GM19455 (cell line): ENCODE data around the gene BEGAIN.
"Not testable (repeated sequence)": the region's sequence is repeated elsewhere in the genome, so short reads cannot be mapped to it uniquely, and the experiment has no call there.

Source experiments
- ATAC-seq: cut with Tn5 transposase; IDR thresholded peaks from one replicate; pipeline ENCODE4 v1.9.1; 2021; ENCODE audit not compliant: unreplicated experiment

The BEGAIN gene

DNA sequence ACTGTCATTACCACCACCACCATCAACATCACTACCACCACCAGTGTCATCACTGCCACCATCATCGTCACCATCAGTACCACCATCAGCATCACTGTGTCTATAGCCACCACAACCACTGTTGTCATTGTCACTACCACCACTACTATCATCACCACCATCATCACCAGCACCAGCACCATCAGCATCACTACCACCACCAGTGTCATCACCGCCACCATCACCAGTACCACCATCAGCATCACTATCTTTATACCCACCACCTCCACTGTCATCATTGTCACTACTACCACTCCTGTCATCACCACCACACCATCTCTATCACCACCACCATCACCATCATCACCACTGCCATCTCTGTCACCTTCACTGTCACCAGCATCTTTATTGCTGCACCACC lies 60.6 kb downstream of the BEGAIN start:
- ATAC-seq, result no peak

DNA sequence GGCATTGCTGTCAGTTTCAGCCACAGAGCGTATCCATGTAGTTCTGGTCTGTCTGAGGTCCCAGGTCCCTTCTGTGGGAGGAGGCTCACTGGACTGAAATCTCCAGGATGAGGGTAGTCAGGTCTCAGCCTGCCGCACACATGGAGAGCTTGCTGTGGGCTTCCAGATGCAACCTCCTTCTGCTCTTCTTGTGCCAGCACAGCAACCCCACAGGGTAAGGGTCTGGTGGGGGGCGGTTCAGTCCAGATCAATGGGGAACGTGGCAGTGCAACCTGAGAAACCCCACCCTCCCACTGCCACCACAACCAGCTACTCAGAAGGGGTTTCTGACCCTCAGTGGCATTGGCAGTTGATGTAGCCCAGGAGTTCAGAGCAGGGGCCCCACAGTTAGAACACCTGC lies 61.2 kb downstream of the BEGAIN start:
- no peak for ATAC-seq

DNA sequence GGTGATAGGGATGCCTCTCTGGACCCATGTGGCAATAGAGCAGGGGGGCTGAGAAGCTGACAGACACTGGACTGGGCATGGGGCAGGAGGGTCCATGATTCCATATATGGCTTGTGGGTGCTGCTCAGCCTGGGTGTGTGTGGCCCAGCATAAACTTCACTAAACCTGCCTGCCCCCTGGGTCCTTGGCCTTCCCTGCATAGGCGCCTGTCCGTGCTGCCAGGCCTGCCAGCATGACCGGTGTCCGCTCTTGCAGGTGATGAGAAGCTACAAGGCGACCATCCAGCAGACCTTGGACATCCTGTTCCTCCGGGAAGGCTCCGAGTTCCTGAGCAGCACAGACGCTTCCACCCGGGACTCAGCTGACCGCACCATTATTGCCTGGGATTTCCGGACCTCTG lies 61.6 kb downstream of the BEGAIN start:
- ATAC-seq, result no peak

DNA sequence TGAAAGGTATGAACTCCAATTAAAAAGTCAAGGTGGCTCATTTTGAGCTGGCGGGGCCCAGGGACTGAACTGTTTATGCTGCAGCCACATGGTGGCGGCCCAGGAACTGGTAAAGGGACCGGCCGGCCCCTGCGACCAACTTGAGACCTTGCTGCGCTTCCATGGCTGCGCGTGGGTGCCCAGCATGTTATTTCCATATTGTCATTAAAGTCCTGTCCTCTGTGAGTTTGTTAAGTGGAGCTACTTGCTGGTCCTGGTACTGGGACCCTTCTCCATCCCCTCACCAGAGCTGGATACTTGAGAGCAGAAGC lies 62.3 kb downstream of the BEGAIN start:
- ATAC-seq, result no peak

DNA sequence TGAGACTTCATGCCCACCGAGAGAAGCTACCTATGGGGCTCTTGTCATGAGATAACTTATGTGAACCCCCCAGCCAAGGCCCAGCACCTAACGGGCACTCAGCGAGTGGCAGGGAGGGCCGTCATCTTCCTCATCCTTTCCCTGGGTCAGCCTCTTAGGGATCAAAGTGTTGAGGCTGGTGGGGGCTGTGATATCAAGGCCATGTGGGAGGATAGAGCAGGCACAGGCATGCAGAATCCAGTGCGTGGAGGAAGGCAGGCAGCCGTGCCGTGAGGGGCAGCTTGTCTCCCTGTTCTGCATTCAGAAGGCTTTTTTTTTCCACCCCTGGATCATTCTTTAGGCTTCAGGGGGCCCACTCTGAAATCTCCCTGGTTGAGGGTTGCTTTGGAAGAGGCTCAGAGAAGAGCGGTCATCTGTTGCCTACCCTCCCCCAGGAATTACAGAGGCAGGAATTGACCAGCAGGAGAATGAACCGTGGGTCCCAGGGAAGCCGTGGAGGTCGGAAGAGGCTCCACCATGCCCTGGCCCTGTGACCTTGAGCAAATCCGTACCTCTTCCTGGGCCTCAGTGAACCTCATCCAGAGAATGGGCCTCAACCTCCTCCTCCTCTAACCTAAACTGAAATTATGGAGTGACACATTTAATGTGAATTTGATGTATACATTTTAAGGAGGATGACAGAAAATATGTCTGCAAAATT lies 62.8 kb downstream of the BEGAIN start:
- ATAC-seq, result no peak

DNA sequence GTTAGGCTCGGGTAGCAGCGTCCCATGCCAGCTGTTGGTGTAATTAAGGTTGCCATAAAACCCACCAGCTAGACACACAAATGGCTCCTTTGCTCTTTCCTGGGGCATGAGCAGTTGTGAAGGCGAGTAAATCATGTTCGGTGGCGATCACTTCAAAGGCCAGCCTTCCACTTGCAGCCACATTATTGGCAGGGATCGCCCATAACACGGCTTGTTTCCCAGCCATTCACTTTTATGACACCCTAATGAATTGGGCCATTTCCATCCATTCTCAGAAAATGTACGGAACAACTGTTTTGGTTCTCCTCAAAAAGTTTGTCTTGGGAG lies 63.4 kb downstream of the BEGAIN start:
- no peak for ATAC-seq

DNA sequence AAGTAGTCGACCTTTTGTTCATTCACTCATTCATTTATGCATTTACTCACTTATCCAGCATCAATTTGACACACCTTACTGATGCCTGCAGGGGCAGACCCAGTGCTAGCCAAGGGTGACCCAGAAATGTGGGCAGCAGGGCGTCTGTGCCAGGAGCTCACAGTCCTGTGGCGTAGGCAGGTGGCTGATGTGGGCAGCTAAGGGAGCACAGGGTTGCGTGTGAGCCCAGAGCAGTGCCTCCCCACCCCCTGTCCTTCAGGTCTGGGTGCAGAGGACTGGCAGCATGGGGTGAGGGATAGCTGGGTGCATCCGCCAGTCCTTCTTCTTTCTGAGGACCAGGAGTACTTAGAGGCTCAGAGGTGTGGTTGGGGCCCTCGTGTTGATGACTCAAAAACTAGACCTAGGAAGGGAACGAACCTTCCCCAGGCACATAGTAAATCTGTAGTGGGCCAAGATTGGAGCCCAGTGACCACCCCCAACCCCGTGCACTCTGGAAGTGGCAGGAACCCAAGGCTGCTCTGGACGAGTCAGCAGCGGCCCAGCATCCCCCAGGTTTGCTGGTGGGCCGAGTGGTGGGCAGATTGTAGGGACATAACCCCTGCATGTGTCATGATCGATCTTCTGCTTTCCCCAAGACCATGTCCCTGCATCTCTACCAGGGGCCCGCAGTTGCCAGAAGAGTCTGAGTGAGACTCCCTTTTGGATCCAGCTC lies 63.9 kb downstream of the BEGAIN start:
- ATAC-seq, result no peak

DNA sequence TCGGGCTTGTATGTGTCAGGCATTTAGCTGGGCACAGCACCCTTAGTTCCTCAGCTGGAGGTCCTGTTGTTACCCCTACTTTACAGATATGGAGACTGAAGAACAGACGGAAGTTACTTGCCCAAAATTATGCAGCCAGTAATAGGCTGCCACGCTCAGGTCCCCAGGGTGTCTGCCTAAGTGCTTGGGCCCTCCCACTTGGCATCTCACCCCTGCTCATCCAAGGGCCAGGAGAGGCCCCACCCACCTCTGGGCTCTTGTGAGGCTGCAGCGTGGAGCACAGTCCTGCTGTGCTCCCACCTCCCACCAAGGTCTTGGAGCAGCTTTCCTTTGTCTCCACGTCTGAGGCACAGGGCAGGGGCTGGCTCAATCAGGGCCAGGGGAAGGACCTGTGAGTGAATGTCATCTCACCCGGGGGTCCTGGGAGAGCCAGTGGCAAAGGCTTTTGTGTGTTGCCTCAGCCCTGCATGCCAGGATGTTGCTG lies 64.6 kb downstream of the BEGAIN start:
- ATAC-seq, result no peak

DNA sequence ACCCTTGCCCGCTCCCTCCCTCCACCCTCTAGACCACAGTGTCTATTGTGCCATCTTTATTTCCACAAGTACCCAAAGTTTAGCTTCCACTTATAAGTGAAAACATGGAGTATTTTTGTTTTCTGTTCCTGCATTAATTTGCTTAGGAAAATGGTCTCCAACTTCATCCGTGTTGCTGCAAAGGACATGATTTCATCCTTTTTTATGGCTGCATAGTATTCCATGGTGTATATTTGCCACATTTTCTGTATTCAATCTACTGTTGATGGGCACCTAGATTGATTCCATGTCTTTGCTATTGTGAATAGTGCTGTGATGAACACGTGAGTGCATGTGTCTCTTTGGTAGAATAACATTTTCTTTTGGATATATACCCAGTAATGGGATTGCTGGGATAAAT lies 81.2 kb downstream of the BEGAIN start:
- not testable (repeated sequence) for ATAC-seq

DNA sequence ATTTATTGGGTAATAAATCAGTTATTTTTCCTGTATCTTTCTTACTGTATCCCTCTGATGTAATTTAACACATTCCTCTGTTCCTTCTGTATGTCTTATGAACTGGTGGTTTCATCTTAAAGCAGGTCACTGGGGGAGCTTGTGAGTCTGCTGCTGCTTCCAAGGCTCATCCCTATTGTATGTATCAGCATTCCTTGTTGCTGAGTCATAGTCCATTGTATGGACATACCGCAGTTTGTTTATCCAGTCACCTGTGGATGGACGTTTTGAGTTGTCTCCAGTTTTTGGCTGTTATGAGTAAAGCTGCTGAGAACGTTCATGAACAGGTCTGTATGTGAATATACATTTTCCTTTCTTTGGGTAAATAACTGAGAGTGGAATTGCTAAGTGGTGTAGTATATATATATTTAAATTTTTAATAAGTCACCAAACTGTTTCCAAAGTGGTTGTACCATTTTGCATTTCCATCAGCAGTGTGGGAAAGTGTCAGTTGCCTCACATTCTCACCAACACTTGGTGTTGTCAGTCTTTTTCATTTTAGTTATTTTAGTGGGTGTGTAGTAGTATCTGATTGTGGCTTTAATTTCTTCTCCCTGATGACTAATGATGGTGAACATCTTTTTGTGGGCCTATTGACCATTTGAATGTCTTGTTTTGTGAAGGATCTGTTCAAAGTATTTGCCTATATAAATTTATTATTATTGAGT lies 82.7 kb downstream of the BEGAIN start:
- ATAC-seq, result no peak

DNA sequence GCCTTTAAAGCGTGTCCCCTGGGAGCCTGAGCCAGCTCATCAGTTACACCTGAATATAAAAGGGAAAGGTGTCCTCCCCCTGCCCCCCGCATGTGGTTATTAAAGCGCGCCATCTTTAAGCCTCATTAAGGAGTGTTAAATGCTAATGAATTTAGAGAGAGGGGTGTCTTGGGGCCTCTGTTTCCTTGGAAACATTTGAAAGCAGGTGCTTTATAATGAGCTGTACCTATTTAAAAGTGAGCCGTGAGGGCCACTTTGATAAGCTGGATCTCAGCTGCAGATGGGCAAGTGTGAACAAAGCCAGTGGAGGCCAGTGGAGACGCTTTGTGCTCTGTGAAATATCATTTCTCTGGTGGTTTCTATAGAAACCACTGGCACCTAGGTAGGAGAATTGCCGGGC lies 84.0 kb downstream of the BEGAIN start:
- ATAC-seq, result no peak

DNA sequence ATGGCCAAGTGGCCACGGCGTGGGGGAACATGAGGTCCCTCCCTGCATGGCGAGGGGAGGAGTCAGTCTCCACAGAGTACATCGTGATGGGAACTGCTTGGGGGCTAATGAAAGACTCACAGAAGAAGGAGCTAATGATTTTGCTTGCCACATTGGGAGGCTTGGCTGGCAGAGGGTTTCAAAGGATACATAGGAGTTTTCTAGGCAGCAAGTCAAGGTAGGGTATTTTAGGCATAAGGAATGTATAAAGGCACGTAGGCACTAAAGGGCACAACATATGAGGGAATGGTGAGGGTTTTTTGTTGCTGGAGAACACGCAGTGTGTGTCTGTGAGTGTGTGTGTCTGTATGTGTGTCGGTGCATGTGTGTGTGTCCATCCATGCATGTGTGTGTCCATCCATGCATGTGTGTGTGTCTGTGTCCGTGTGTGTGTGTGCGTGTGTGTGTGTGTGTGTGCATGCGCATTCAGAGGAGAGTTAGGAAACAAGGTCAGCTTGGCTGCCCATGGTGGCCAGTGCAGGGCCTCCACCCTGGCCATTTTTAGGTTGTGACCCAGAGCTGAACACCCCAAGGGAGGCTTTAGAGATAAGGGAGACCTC lies 84.5 kb downstream of the BEGAIN start:
- ATAC-seq, result no peak

DNA sequence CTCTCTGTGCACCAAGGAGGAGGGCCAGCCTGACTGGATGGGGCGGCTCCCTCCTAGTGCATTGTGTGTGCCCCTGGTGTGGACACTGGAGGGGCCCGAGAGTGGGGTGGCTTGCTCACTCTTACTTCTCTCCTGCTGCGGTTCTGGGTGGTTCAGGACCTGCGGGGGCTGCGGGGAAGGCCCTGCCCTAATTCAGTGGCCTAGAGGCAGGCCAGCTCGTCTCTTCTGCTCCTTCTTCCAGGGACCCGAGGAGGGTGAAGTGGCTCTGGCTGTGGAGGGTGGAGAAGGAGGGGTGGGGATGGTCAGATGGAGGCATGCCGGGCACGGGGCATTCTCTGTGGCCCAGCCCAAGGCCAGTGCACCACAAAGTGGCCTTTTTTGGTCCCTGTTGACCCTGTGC lies 87.1 kb downstream of the BEGAIN start:
- ATAC-seq, result no peak

DNA sequence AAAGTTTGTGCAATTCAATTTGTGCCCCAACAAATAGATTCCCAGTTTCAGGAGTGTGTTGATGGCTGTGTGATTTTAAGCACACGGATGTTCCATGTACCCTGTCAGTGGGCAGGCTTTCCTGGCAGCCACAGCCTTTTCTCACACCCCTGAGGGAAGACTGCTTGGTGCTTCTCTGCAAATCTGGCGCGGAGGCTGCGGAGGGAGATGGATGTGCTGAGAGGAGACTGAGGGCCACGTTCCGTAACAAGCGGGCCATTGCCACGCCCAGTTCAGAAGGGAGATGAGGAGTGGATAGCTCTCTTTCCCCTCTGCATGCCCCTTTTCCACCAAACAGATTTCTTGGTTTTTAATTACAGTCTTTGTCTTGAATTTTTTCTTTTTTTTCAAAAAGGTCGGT lies 89.1 kb downstream of the BEGAIN start:
- ATAC-seq, result no peak

DNA sequence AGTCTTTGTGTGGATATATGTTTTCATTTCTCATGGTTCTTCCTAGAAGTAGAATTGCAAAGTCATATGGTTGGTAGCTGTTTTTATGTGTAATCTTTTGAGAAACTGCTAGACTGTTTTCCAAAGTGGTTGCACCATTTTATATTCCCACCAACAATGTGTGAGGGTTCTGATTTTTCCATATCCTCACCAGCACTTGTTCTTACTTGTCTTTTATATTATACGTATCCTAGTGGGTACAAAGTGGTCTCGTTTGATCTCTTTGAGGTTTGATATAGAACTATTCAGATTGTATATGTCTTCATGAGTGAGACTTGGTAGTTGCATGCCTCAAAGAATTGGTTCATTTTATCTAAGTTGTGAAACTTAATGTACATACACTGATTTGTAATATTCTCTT lies 91.3 kb downstream of the BEGAIN start:
- ATAC-seq, result no peak

DNA sequence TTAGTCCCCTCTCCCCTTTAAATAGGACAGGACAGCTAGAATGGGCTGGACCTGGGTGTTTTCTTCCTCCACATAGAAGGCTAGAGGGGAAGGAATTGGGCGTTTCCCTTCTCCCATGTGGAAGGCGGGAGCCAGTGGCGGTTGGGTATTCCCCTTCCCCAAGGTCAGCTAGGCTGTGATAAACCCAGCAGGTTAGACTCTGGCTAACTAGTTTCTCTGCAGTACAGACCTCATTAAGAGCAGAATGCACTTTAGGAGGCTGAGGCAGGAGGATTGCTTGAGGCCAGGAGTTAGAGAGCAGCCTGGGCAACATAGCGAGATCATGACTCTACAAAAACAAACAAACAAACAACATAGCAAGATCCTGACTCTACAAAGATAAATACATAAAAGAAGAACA lies 92.6 kb downstream of the BEGAIN start:
- no peak for ATAC-seq

DNA sequence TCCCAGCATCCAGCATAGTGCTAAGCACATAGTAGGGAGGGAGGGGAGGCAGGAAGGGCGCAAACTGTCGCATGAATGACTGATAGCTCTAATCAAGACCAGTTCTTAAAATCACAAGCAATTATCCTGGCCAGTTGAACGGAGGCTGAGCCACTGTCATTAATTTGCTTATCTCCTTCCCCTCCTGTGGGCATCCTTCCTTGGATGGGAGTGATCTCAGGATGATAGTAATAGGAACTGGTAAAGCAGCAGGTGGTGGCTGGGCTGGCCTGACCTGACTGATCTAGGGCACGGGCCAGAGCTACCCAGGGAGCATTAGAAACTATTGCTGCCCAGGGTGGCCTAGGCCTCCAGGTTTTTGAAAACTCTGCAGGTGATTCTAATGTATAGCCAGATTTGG lies 97.0 kb downstream of the BEGAIN start:
- ATAC-seq, result no peak

DNA sequence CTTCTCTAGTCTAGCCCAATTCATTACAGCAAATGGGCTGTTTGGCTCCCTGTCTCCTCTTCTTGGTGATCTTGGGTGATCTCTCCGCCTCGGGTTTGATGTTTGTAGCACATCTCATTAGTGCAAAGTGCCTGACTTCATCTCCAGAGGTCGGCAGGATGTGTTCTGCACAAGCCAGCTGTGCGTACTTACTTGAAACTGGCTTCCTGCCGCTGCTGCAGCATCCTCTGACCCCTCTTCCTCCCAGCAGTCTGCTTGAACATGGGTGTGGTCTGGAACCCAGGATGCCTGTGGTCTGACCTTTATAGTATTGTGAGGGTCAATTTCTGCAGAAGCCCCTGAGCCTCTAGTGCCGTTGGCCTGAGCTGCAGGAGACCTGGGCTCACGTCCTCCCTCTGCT lies 99.2 kb downstream of the BEGAIN start:
- no peak for ATAC-seq

DNA sequence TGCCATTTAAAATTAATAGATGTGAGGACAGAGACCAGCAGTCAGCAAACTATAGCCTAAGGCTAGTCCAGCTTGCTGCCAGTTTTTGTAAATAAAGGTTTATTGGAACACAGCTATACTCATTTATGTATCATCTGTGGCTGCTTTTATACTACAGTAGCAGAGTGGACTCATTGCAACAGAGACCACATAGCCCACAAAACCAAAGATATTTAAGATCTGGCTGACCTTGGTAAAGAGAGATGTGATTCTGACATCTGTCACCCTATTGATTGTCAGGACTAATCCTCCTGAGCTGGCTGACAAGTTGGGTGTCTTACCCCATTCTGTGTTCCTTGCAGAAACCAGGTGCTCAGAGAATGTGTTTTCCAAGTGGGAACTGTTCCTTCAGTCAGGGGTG lies 99.9 kb downstream of the BEGAIN start:
- ATAC-seq, result no peak
